Glutamatergic neuron (in vitro differentiated cells): ENCODE measurements around the gene RIOK3. TPM values are rescaled to one million over a fixed set of nuclear protein-coding genes. Genes with fewer than 3 reads are reported as not detected.
A peak's percentile ranks its signal among the peaks of the same experiment; 100 is the strongest.

Experiments used
- DNase-seq: peaks from one replicate; pipeline ENCODE4 v3.0.0; 2022
- H3K27ac Mint-ChIP-seq: one replicate; pipeline ENCODE4 v1.8.0; 2020; ENCODE audit warnings: mild to moderate bottlenecking, mixed read lengths, inconsistent platforms; ENCODE audit not compliant: unreplicated experiment
- H3K27me3 Mint-ChIP-seq: one replicate; pipeline ENCODE4 v1.8.0; 2020; ENCODE audit warnings: mild to moderate bottlenecking, moderate library complexity, mixed read lengths, inconsistent platforms; ENCODE audit not compliant: unreplicated experiment
- H3K36me3 Mint-ChIP-seq: one replicate; pipeline ENCODE4 v1.8.0; 2020; ENCODE audit warnings: mild to moderate bottlenecking, mixed read lengths, inconsistent platforms; ENCODE audit not compliant: unreplicated experiment
- H3K4me1 Mint-ChIP-seq: one replicate; pipeline ENCODE4 v1.8.0; 2020; ENCODE audit warnings: mild to moderate bottlenecking, low read depth, mixed read lengths, inconsistent platforms; ENCODE audit not compliant: unreplicated experiment
- H3K4me3 Mint-ChIP-seq: one replicate; pipeline ENCODE4 v1.8.0; 2020; ENCODE audit warnings: mild to moderate bottlenecking, mixed read lengths, inconsistent platforms; ENCODE audit not compliant: unreplicated experiment
- H3K9me3 Mint-ChIP-seq: one replicate; pipeline ENCODE4 v1.8.0; 2020; ENCODE audit warnings: mild to moderate bottlenecking, moderate library complexity, mixed read lengths, inconsistent platforms; ENCODE audit not compliant: unreplicated experiment
- total RNA-seq: library from RNA; stranded (reverse); fragmentation: NEBNext Ultra II Directional; extraction: Animal tissue kit (Norgen Biotek cat#: 25700); gene quantifications from one replicate; pipeline ENCODE4 v1.2.1, GENCODE V29; 2021; ENCODE audit not compliant: unreplicated experiment
- TF ChIP-seq, protein P1 (sequence below): fragments of 200-600 bp; sonication (generic); IDR thresholded peaks from one replicate; pipeline ENCODE4 v1.5.0; 2021; ENCODE audit not compliant: partially characterized antibody, unreplicated experiment

Gene RIOK3
- total RNA-seq, 1 donor from 2014 or later: 105 TPM

DNA sequence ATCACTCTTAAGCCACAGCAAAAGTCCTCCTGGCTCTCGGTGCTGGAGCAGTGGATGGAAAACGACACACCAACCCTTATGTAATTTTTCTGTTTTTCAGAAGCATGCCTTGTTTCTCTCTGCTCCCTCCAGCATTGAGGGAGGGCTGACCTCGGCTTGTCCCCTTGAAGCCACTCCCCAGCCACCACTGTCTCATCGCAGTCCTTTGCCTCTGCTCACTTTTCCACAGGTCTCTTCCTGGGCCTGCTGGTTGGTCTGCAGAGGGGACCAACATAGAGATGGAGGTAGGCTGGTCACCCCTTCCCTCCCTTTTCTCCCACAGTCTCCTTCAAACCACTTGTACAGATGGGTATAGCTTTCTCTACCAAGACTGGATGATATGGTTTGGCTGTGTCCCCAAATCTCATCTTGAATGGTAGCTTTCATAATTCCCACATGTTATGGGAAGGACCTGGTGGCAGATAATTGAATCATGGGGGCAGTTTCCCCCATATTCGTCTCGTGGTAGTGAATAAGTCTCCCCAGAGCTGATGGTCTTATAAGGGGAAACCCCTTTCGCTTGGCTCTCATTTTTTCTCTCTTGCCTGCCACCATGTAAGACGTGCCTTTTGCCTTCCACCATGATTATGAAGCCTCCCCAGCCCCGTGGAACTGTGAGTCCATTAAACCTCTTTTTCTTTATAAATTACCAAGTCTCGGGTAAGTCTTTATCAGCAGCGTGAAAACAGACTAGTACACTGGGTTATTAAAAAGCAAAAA is 14.3 kb upstream of the RIOK3 start:
- Mint-ChIP-seq H3K27me3 (no peaks in the 10 kb centered on the region), H3K4me1 (peaks cover 1% of the 10 kb centered on the region), H3K9me3 (peaks cover 2% of the 10 kb centered on the region), H3K27ac (no peak overlapping the region), H3K4me3 (peak overlapping the region; percentile 42), H3K36me3 (peaks cover 4% of the 10 kb centered on the region)
- TF ChIP-seq, protein P1, sequence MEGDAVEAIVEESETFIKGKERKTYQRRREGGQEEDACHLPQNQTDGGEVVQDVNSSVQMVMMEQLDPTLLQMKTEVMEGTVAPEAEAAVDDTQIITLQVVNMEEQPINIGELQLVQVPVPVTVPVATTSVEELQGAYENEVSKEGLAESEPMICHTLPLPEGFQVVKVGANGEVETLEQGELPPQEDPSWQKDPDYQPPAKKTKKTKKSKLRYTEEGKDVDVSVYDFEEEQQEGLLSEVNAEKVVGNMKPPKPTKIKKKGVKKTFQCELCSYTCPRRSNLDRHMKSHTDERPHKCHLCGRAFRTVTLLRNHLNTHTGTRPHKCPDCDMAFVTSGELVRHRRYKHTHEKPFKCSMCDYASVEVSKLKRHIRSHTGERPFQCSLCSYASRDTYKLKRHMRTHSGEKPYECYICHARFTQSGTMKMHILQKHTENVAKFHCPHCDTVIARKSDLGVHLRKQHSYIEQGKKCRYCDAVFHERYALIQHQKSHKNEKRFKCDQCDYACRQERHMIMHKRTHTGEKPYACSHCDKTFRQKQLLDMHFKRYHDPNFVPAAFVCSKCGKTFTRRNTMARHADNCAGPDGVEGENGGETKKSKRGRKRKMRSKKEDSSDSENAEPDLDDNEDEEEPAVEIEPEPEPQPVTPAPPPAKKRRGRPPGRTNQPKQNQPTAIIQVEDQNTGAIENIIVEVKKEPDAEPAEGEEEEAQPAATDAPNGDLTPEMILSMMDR: no peak
- DNase-seq: no peak

DNA sequence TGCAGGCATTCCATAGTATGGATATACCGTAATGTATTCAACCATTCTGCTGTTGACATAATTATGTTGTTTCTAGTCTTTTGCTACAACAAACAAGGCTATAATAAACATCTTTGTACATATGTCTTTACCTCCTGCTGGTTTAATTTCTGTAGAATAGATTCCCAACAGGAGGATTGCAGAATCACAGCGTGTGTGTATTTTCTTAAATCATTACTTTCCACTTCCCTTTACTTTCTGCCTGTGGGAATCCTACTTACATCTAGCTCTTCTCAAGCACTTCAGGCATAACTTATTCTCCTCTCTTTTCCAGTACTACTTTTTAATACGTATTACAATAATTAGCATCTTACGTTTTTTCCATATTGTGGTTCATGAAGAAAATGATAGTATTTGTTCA is 13.0 kb upstream of the RIOK3 start:
- Mint-ChIP-seq H3K4me1 (peaks cover 1% of the 10 kb centered on the region), H3K27me3 (no peaks in the 10 kb centered on the region), H3K36me3 (no peaks in the 10 kb centered on the region), H3K4me3 (no peak overlapping the region), H3K9me3 (peaks cover 2% of the 10 kb centered on the region), H3K27ac (no peak overlapping the region)
- no peak for DNase-seq
- TF ChIP-seq, protein P1: no peak

DNA sequence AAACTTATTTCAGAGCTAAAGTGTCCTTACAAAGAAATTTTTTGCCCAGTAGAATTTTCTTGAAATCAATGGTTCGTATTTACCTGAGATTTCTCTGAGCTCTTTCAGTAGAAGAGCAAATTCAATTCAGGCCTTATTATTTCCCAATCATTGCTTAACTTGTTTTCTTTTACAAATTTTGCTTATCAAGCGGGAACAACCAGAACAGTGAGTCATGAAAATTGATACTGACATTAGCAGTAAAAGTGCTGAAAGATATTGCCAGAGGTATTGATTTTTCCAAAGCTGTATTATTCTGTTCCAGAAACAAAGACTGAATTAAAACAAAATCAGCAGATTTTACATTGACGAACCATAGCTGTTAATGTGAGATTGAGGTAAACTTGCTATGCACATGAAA is 10.1 kb upstream of the RIOK3 start:
- TF ChIP-seq, protein P1: no peak
- Mint-ChIP-seq H3K27me3 (peaks cover 3% of the 10 kb centered on the region), H3K9me3 (no peaks in the 10 kb centered on the region), H3K27ac (no peak overlapping the region), H3K4me3 (no peak overlapping the region), H3K36me3 (no peaks in the 10 kb centered on the region), H3K4me1 (no peaks in the 10 kb centered on the region)
- no peak for DNase-seq

DNA sequence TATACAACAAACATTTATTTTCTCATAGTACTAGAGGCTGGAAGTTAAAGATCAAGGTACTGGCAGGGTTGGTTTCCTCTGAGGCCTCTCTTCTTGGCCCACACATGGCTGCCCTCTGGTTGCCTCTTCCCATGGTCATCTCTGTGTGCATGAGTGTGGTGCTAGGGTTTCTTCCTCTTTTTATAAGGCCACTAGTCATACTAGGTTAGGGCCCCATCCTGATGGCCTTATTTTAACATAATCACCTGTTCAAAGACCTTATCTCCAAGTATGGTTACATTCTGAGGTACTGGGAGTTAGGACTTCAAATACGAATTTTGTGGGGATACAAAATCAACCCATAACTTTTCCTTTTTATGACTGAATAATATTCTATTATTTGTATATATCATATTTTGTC is 4.8 kb upstream of the RIOK3 start:
- Mint-ChIP-seq H3K4me1 (peaks cover 3% of the 10 kb centered on the region), H3K27ac (no peak overlapping the region), H3K9me3 (peaks cover 4% of the 10 kb centered on the region), H3K36me3 (no peaks in the 10 kb centered on the region), H3K4me3 (no peak overlapping the region), H3K27me3 (peaks cover 3% of the 10 kb centered on the region)
- no peak for DNase-seq
- TF ChIP-seq, protein P1: no peak

DNA sequence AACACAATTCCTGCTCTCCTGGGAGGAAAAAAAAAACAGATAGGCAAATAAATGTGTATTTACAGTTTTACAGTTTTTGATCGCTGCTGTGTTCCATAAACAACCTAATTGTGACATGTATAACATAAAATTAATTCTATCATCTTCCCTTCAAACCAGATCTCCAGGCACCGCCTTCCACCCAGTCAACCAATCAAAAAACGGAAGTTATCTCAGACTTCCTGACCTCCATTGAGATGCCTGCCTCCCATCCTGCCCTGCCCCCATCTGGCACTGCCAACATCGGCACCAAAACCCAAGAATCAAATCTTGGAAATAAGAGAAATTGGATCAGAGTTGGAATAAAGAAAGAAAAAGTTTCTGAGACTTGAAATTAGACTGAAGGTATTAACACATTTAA is 3.1 kb upstream of the RIOK3 start:
- Mint-ChIP-seq H3K27ac (no peak overlapping the region), H3K36me3 (no peaks in the 10 kb centered on the region), H3K4me3 (no peak overlapping the region), H3K4me1 (peaks cover 13% of the 10 kb centered on the region), H3K27me3 (peaks cover 3% of the 10 kb centered on the region), H3K9me3 (peaks cover 8% of the 10 kb centered on the region)
- DNase-seq: no peak
- TF ChIP-seq, protein P1: no peak
